NT2/D1 (cell line): Measurements from ENCODE around the gene MYMX.

Experiments
- SUZ12 ChIP-seq: IDR thresholded peaks from 2 replicates; pipeline ENCODE4 v1.6.1; 2011; ENCODE audit not compliant: insufficient read length, insufficient read depth; ENCODE audit errors: extremely low read depth
- YY1 ChIP-seq: IDR thresholded peaks from 2 replicates; pipeline ENCODE4 v1.6.1; 2011; ENCODE audit not compliant: insufficient read length, insufficient read depth

DNA sequence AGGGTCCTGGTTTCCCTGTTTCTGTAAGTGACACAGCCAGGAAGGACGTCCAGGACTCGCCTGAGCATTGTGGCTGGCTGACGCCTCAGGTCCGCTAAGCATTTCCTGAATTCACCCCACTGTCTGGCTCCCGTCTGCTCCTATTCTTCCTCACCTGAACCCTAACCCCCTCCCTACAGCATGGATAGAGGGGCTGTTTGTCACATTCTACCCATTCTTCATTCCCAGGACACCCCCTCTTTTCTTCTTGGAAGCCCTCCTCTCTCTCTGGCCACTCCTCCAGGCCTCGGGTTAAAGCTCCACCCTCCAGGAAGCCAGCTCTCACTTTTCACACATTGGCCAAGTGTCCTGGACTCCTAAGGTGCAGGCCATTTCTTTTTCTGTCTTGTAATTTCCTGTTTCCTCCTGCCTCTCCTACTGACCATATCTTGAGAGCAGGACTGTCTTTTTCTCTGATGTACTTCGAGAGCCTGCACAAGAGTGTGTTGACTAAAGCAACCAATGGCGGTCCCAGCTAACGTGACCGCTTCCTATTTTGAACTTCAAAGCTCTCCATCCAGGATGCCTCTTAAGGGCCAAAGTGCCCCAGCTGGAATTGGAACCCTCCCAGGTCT lies 24.2 kb upstream of the MYMX start:
- TF ChIP-seq YY1 (no peak), SUZ12 (no peak)
